Measurements from ENCODE around the gene CBY3.
"Not testable (repeated sequence)": the region's sequence is repeated elsewhere in the genome, so short reads cannot be mapped to it uniquely, and the experiment has no call there.

GRCh38 chr5:179633501-179634369 is 47.1 kb downstream of the CBY3 start:
- not testable (repeated sequence) for TF ChIP-seq CTCF (IDR thresholded peaks at IDR 0.05; ENCODE audit: low read depth, low read length); EZH2phosphoT487 (IDR thresholded peaks at IDR 0.05; ENCODE audit: low read depth)
